ENCODE results near the gene HOATZ.

HOATZ gene

DNA sequence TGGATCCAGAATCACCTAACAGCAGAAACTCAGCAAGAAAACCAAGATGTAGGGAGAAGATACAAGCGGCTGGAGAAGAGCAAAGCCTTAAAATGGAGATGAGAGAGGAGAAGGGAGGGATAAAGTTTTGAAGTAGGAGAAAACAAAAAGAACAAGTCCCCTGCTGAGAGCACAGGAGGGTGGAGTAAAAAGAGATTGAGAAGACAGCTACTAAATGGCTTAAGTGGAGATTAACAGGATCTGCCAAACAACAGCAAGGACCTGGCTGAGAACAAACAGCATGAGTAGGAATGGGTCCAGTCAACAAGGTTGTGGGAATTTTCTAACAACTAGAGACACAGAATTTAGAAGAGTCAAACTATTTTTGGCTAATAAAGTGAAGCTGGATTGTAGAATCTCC lies 20.5 kb upstream of the HOATZ start:
- Histone ChIP-seq H3K9ac (ENCODE audit: low read depth, low read length, poor library complexity, severe bottlenecking) (no peak overlapping the region), H3K9me2 (replicated peaks; ENCODE audit: low read depth, low read length) (no peaks in the 10 kb centered on the region), H3K79me2 (ENCODE audit: insufficient read depth, low read length) (no peaks in the 10 kb centered on the region), H3K4me1 (ENCODE audit: insufficient read depth, low read length, poor library complexity, severe bottlenecking) (peaks cover 10% of the 10 kb centered on the region), H3K4me2 (ENCODE audit: low read depth, low read length, poor library complexity, severe bottlenecking) (no peak overlapping the region), H3K27me3 (ENCODE audit: insufficient read depth, low read length, poor library complexity, severe bottlenecking) (no peaks in the 10 kb centered on the region), H4K20me1 (ENCODE audit: insufficient read depth, low read length, poor library complexity, severe bottlenecking) (no peaks in the 10 kb centered on the region), H3K36me3 (ENCODE audit: insufficient read depth, low read length) (no peaks in the 10 kb centered on the region), H3K4me3 (ENCODE audit: low read length, poor library complexity, severe bottlenecking) (no peak overlapping the region), H3K9me3 (ENCODE audit: insufficient read depth, low read depth, low read length) (no peaks in the 10 kb centered on the region), H2AFZ (ENCODE audit: low read length) (peak overlapping the region; percentile 56), H3F3A (ENCODE audit: low read depth) (no peaks in the 10 kb centered on the region)
- no peak for TF ChIP-seq CTCF (conservative IDR thresholded peaks at IDR 0.05; ENCODE audit: low read length)
- no peak for TF ChIP-seq EZH2phosphoT487 (IDR thresholded peaks at IDR 0.05; ENCODE audit: borderline replicate concordance)

GRCh38 chr11:111499483-111499882 lies 15.1 kb upstream of the HOATZ start:
- Histone ChIP-seq H3K4me1 (ENCODE audit: insufficient read depth, low read length, poor library complexity, severe bottlenecking) (peaks cover 10% of the 10 kb centered on the region), H2AFZ (ENCODE audit: low read length) (no peak overlapping the region), H3K9me2 (replicated peaks; ENCODE audit: low read depth, low read length) (no peaks in the 10 kb centered on the region), H4K20me1 (ENCODE audit: insufficient read depth, low read length, poor library complexity, severe bottlenecking) (no peaks in the 10 kb centered on the region), H3K9me3 (ENCODE audit: insufficient read depth, low read depth, low read length) (no peaks in the 10 kb centered on the region), H3K36me3 (ENCODE audit: insufficient read depth, low read length) (no peaks in the 10 kb centered on the region), H3K27me3 (ENCODE audit: insufficient read depth, low read length, poor library complexity, severe bottlenecking) (no peaks in the 10 kb centered on the region), H3K4me2 (ENCODE audit: low read depth, low read length, poor library complexity, severe bottlenecking) (no peak overlapping the region), H3F3A (ENCODE audit: low read depth) (no peaks in the 10 kb centered on the region), H3K79me2 (ENCODE audit: insufficient read depth, low read length) (no peaks in the 10 kb centered on the region), H3K9ac (ENCODE audit: low read depth, low read length, poor library complexity, severe bottlenecking) (no peak overlapping the region), H3K4me3 (ENCODE audit: low read length, poor library complexity, severe bottlenecking) (no peak overlapping the region)
- TF ChIP-seq CTCF (conservative IDR thresholded peaks at IDR 0.05; ENCODE audit: low read length) (no peak), EZH2phosphoT487 (IDR thresholded peaks at IDR 0.05; ENCODE audit: borderline replicate concordance) (no peak)

GRCh38 chr11:111500481-111500880 lies 14.1 kb upstream of the HOATZ start:
- no peak overlapping the region for H3K4me3 ChIP-seq (ENCODE audit: low read length, poor library complexity, severe bottlenecking)
- no peak overlapping the region for H3K4me2 ChIP-seq (ENCODE audit: low read depth, low read length, poor library complexity, severe bottlenecking)
- H2AFZ ChIP-seq (ENCODE audit: low read length) = 0 out of 2 replicates have a peak overlapping the region, but pooled peaks have one; percentile 37
- H3K9ac ChIP-seq (ENCODE audit: low read depth, low read length, poor library complexity, severe bottlenecking) = no peak overlapping the region
- H3K4me1 ChIP-seq (ENCODE audit: insufficient read depth, low read length, poor library complexity, severe bottlenecking) = peaks cover 10% of the 10 kb centered on the region
- TF ChIP-seq CTCF (conservative IDR thresholded peaks at IDR 0.05; ENCODE audit: low read length) (no peak), EZH2phosphoT487 (IDR thresholded peaks at IDR 0.05; ENCODE audit: borderline replicate concordance) (no peak)
- no peaks in the 10 kb centered on the region for H4K20me1 ChIP-seq (ENCODE audit: insufficient read depth, low read length, poor library complexity, severe bottlenecking)
- no peaks in the 10 kb centered on the region for H3K9me2 ChIP-seq (replicated peaks; ENCODE audit: low read depth, low read length)
- H3K36me3 ChIP-seq (ENCODE audit: insufficient read depth, low read length) = no peaks in the 10 kb centered on the region
- no peaks in the 10 kb centered on the region for H3K9me3 ChIP-seq (ENCODE audit: insufficient read depth, low read depth, low read length)
- no peaks in the 10 kb centered on the region for H3F3A ChIP-seq (ENCODE audit: low read depth)
- no peaks in the 10 kb centered on the region for H3K27me3 ChIP-seq (ENCODE audit: insufficient read depth, low read length, poor library complexity, severe bottlenecking)
- H3K79me2 ChIP-seq (ENCODE audit: insufficient read depth, low read length) = no peaks in the 10 kb centered on the region

All from Loucy (cell line).